A673 (cell line): ENCODE data around the gene AP5B1.
"Not testable (repeated sequence)": the region's sequence is repeated elsewhere in the genome, so short reads cannot be mapped to it uniquely, and the experiment has no call there.

Source experiments
- CTCF ChIP-seq: fragments of 300-800, 200-600 bp; sonication (generic); conservative IDR thresholded peaks from 2 replicates; pipeline ENCODE4 v1.5.1; 2017; ENCODE audit warnings: low read depth, mild to moderate bottlenecking, antibody characterized with exemption, low read length, moderate library complexity, mixed read lengths
- EZH2 ChIP-seq: fragments of 200-600 bp; sonication (generic); IDR thresholded peaks from 2 replicates; pipeline ENCODE4 v1.6.1; 2017; ENCODE audit warnings: borderline replicate concordance, low read depth, mild to moderate bottlenecking, mixed read lengths, antibody characterized with exemption, low read length; ENCODE audit not compliant: poor library complexity, severe bottlenecking

GRCh38 chr11:65735111-65735510, 45.7 kb downstream of the AP5B1 start:
- not testable (repeated sequence) for TF ChIP-seq CTCF, EZH2
